Measurements from ENCODE around the gene ARHGAP6. TPM values are rescaled to one million over a fixed set of nuclear protein-coding genes. Genes with fewer than 3 reads are reported as not detected.

Gene ARHGAP6
- total RNA-seq, 6 experiments from 2014 or later, result 0.38 to 1.2 (median 0.78) TPM

DNA sequence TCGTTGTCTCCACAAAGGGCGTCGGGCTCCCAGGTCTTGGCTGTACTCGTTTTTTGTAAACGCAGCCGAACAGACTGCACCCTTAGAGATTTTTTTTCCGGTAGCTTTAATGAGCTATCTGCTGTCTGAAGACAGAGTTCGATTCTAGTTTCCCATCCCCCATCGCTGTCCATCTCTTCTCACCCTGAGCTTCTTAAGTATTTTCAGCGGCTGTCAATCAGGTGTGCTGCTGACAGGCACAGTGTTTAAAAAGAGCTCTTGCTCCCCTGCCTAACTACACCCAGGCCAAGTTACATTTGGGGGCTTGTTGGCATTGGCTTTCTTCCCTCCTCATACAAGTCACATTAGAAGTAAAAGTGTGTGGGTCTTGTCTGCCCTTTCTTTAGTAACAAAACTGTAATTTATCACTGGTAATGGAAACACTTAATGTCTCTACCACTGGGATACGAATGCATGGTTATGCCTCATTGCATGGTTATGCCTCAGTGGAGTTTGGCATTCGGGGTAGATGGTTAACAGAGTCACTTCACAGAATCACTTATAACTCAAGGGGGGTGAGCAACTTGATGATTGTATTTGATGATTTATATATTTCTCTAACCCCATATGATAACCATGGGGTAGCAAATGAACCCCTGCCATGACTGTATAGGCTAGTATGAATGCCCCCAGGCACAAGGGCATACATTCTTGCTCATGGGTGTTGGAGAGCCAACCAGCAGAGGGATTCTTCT, 1.4 kb upstream of the ARHGAP6 start:
- H3K9me3 ChIP-seq, result no peaks in the 10 kb centered on the region
- H3K27me3 ChIP-seq, result peaks cover 0 to 13% of the 10 kb centered on the region in 2 donors
- H3K36me3 ChIP-seq, result no peaks in the 10 kb centered on the region
- 22% methylated on average over 12 of the region's 12 CpGs for WGBS (ENCODE audit: insufficient coverage, low coverage, low lambda C conversion rate, missing lambda C conversion rate)
- no peak for DNase-seq
- intact Hi-C loops (cut with DNase I), result no loop called here
- ATAC-seq, result no peak
- H3K27ac ChIP-seq, result no peak overlapping the region
- no peak overlapping the region for H3K4me3 ChIP-seq
- peaks cover 0 to 7% (median 0%) of the 10 kb centered on the region in 4 donors for H3K4me1 ChIP-seq
- no peak for TF ChIP-seq POLR2A (IDR thresholded peaks at IDR 0.05)
- TF ChIP-seq, protein P1, sequence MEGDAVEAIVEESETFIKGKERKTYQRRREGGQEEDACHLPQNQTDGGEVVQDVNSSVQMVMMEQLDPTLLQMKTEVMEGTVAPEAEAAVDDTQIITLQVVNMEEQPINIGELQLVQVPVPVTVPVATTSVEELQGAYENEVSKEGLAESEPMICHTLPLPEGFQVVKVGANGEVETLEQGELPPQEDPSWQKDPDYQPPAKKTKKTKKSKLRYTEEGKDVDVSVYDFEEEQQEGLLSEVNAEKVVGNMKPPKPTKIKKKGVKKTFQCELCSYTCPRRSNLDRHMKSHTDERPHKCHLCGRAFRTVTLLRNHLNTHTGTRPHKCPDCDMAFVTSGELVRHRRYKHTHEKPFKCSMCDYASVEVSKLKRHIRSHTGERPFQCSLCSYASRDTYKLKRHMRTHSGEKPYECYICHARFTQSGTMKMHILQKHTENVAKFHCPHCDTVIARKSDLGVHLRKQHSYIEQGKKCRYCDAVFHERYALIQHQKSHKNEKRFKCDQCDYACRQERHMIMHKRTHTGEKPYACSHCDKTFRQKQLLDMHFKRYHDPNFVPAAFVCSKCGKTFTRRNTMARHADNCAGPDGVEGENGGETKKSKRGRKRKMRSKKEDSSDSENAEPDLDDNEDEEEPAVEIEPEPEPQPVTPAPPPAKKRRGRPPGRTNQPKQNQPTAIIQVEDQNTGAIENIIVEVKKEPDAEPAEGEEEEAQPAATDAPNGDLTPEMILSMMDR (IDR thresholded peaks at IDR 0.05), result no peak

DNA sequence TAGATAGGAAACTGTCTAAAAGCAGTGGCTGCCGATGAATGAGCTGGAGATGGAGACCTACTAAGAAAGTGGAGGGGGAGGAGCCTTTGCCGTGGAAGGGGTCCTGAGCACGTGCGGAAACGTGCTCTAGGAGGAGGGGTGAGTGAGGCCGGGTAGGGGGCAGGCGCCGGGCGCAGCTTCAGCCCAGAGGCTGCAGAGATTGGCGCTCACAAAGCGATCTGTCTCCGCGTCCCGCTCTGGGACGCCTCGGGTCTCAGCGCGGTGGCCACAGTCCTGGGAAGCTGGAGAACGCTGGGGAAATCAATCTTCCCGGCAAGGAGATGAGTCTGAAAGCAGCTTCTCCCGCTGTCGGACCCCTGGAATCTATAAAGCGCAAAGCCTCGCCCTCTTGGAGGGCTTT, 444 bp upstream of the ARHGAP6 start:
- no peak for ATAC-seq

DNA sequence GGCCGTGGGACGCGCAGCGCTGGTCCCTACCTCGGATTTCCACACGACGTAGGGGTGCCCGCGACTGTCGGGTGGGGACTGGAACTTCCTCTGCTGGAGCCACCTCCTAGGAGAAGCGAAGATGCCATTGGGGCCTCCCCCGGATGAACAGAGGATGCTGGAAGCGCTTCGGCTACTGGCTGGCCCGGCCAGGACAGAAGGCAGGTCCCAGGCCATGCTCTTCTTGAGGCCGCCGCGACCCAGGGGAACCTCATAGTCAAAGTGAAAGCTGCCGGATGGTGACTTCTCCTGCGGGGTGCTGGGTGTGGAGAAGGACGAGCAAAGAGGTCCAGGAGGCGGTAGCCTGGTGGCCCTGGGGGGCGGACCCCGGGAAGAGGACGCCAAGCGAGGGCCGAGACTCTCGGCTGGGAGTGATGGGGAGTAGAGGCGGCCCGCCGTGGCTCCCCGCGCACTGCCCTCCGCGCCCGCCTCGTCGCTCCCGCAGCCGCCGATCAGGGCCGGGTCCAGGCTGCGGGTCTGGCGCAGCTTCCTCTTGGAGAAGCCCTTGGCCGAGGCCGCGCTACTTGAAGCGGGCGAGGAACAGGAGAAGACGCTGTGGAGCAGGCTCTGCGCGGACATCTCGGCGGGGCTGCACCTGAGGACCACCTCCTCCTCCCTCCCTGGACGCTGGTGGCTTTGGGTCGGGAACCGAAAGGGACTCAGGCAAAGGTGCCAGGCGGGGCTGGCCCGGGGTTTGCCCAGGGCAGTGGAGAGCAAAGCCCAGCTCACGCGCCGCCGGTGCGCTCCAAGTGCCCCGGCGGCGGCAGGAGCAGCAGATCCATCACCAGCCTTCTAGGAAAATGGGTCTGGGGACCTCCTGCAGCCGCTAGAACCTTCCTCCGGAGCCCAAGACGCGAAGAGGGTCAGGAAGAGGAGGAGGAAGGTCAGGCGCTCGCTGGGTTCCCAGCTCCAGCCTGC, 1.2 kb downstream of the ARHGAP6 start:
- Histone ChIP-seq H3K27me3 (peaks cover 0 to 6% of the 10 kb centered on the region in 2 donors), H3K27ac (no peak overlapping the region), H3K36me3 (no peaks in the 10 kb centered on the region), H3K4me1 (peaks cover 0 to 7% (median 0%) of the 10 kb centered on the region in 4 donors), H3K4me3 (peak overlapping the region; percentile 12 to 26 (median 16)), H3K9me3 (no peaks in the 10 kb centered on the region)
- TF ChIP-seq, protein P1 (IDR thresholded peaks at IDR 0.05), result no peak
- TF ChIP-seq POLR2A (IDR thresholded peaks at IDR 0.05), result no peak
- intact Hi-C loops (cut with DNase I), result no loop called here
- DNase-seq (peak in 1 of 3 donors; percentile 39), ATAC-seq (peak in 1 of 4 donors; percentile 28)
- 39% methylated on average over 7 of the region's 73 CpGs for WGBS (ENCODE audit: insufficient coverage, low coverage, low lambda C conversion rate, missing lambda C conversion rate)

More for the DNA sequence above, 444 bp upstream of the ARHGAP6 start:
- no peak overlapping the region for H3K27ac ChIP-seq
- peak in 2 of 3 donors; percentile 14 to 37 for DNase-seq
- no peaks in the 10 kb centered on the region for H3K9me3 ChIP-seq
- H3K4me3 ChIP-seq, result no peak overlapping the region
- peaks cover 0 to 13% of the 10 kb centered on the region in 2 donors for H3K27me3 ChIP-seq
- intact Hi-C loops (cut with DNase I), result no loop called here
- H3K4me1 ChIP-seq, result peaks cover 0 to 7% (median 0%) of the 10 kb centered on the region in 4 donors
- TF ChIP-seq, protein P1 (IDR thresholded peaks at IDR 0.05), result no peak
- TF ChIP-seq POLR2A (IDR thresholded peaks at IDR 0.05), result no peak
- no peaks in the 10 kb centered on the region for H3K36me3 ChIP-seq
- WGBS (ENCODE audit: insufficient coverage, low coverage, low lambda C conversion rate, missing lambda C conversion rate), result 13% methylated on average over 23 of the region's 24 CpGs

DNA sequence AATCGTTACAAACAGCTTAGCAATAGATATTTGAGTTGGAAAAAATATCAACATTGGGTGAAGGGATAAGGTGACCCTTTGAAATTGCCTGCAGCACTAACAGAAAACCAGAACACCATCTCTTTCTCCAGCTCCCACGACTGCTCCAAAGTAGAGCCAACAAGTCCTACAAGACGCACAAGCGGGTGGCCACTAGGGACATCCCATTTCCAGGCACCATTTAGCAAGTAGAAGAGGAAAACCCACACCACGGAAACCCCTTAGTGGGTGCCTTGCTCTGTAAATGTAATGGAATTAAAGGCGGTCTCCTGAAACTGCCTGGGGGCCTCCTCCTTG, 1.9 kb downstream of the ARHGAP6 start:
- peaks cover 0 to 6% of the 10 kb centered on the region in 2 donors for H3K27me3 ChIP-seq
- peak overlapping the region; percentile 12 to 26 (median 16) for H3K4me3 ChIP-seq
- TF ChIP-seq POLR2A (IDR thresholded peaks at IDR 0.05), result no peak
- TF ChIP-seq, protein P1 (IDR thresholded peaks at IDR 0.05), result no peak
- DNase-seq (no peak), ATAC-seq (no peak)
- intact Hi-C loops (cut with DNase I), result no loop called here
- no peaks in the 10 kb centered on the region for H3K9me3 ChIP-seq
- H3K36me3 ChIP-seq, result no peaks in the 10 kb centered on the region
- H3K27ac ChIP-seq, result no peak overlapping the region
- 44% methylated on average over 4 of the region's 6 CpGs for WGBS (ENCODE audit: insufficient coverage, low coverage, low lambda C conversion rate, missing lambda C conversion rate)
- peaks cover 0 to 7% (median 0%) of the 10 kb centered on the region in 4 donors for H3K4me1 ChIP-seq
